SK-N-SH (cell line): ENCODE measurements around the gene KAT5.

Source experiments
- FOXM1 ChIP-seq: IDR thresholded peaks from 2 replicates; pipeline ENCODE4 v1.4.0; 2012; ENCODE audit warnings: low read depth, mild to moderate bottlenecking
- GABPA ChIP-seq: IDR thresholded peaks from 2 replicates; pipeline ENCODE4 v1.4.0; 2012; ENCODE audit warnings: low read depth, mild to moderate bottlenecking
- RAD21 ChIP-seq: IDR thresholded peaks from 2 replicates; pipeline ENCODE4 v1.6.1; 2012; ENCODE audit warnings: mild to moderate bottlenecking, low read length
- RXRA ChIP-seq: IDR thresholded peaks from 2 replicates; pipeline ENCODE4 v1.4.0; 2012; ENCODE audit warnings: low read depth, mild to moderate bottlenecking, borderline replicate concordance
- TAF1 ChIP-seq: IDR thresholded peaks from 2 replicates; pipeline ENCODE4 v1.6.1; 2012; ENCODE audit warnings: low read depth, mild to moderate bottlenecking, low read length, moderate library complexity, borderline replicate concordance
- TCF12 ChIP-seq: IDR thresholded peaks from 2 replicates; pipeline ENCODE4 v1.4.0; 2012
- TF ChIP-seq, protein P1 (sequence below): fragments of 200-600 bp; sonication (generic); IDR thresholded peaks from 2 replicates; pipeline ENCODE4 v1.6.1; 2017; ENCODE audit warnings: antibody characterized with exemption, mild to moderate bottlenecking, moderate library complexity
- TF ChIP-seq, protein P2 (sequence below): IDR thresholded peaks from 2 replicates; pipeline ENCODE4; 2012
- TF ChIP-seq, protein P3 (sequence below): IDR thresholded peaks from 2 replicates; pipeline ENCODE4 v1.4.0; 2012; ENCODE audit warnings: low read depth, borderline replicate concordance
- TF ChIP-seq, protein P4 (sequence below): IDR thresholded peaks from 2 replicates; pipeline ENCODE4 v1.4.0; 2012; ENCODE audit warnings: low read depth
- TF ChIP-seq, protein P5 (sequence below): IDR thresholded peaks from 2 replicates; pipeline ENCODE4 v1.6.1; 2012; ENCODE audit warnings: mild to moderate bottlenecking, low read depth, low read length, moderate library complexity

DNA sequence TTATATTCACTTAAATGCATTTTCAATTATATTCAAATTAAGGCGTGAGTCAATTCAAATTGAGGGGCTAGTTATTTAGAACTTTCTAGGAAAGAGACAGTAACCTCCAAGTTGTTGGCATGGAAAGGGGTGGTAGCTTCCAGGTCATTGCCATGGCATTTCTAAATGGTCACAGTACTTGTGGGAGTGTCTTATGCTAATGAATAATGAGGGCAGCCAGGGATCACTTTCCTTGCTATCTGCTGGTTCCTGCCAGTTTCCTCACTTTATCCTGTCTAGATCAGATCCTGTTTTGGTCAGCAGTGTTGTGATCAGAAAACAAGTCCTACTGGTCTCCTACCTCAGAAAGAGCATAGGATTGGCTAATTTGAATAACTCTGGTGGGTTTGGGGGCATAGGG, 30.3 kb downstream of the KAT5 start:
- no peak for TF ChIP-seq GABPA
- TF ChIP-seq, protein P1, sequence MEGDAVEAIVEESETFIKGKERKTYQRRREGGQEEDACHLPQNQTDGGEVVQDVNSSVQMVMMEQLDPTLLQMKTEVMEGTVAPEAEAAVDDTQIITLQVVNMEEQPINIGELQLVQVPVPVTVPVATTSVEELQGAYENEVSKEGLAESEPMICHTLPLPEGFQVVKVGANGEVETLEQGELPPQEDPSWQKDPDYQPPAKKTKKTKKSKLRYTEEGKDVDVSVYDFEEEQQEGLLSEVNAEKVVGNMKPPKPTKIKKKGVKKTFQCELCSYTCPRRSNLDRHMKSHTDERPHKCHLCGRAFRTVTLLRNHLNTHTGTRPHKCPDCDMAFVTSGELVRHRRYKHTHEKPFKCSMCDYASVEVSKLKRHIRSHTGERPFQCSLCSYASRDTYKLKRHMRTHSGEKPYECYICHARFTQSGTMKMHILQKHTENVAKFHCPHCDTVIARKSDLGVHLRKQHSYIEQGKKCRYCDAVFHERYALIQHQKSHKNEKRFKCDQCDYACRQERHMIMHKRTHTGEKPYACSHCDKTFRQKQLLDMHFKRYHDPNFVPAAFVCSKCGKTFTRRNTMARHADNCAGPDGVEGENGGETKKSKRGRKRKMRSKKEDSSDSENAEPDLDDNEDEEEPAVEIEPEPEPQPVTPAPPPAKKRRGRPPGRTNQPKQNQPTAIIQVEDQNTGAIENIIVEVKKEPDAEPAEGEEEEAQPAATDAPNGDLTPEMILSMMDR, result no peak
- TF ChIP-seq, protein P2, sequence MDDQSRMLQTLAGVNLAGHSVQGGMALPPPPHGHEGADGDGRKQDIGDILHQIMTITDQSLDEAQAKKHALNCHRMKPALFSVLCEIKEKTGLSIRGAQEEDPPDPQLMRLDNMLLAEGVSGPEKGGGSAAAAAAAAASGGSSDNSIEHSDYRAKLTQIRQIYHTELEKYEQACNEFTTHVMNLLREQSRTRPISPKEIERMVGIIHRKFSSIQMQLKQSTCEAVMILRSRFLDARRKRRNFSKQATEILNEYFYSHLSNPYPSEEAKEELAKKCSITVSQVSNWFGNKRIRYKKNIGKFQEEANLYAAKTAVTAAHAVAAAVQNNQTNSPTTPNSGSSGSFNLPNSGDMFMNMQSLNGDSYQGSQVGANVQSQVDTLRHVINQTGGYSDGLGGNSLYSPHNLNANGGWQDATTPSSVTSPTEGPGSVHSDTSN, result no peak
- no peak for TF ChIP-seq RAD21
- no peak for TF ChIP-seq RXRA
- no peak for TF ChIP-seq TCF12
- TF ChIP-seq, protein P3, sequence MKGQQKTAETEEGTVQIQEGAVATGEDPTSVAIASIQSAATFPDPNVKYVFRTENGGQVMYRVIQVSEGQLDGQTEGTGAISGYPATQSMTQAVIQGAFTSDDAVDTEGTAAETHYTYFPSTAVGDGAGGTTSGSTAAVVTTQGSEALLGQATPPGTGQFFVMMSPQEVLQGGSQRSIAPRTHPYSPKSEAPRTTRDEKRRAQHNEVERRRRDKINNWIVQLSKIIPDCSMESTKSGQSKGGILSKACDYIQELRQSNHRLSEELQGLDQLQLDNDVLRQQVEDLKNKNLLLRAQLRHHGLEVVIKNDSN, result no peak
- TF ChIP-seq, protein P4, sequence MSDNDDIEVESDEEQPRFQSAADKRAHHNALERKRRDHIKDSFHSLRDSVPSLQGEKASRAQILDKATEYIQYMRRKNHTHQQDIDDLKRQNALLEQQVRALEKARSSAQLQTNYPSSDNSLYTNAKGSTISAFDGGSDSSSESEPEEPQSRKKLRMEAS, result no peak
- TF ChIP-seq FOXM1, result no peak
- no peak for TF ChIP-seq TAF1
- TF ChIP-seq, protein P5, sequence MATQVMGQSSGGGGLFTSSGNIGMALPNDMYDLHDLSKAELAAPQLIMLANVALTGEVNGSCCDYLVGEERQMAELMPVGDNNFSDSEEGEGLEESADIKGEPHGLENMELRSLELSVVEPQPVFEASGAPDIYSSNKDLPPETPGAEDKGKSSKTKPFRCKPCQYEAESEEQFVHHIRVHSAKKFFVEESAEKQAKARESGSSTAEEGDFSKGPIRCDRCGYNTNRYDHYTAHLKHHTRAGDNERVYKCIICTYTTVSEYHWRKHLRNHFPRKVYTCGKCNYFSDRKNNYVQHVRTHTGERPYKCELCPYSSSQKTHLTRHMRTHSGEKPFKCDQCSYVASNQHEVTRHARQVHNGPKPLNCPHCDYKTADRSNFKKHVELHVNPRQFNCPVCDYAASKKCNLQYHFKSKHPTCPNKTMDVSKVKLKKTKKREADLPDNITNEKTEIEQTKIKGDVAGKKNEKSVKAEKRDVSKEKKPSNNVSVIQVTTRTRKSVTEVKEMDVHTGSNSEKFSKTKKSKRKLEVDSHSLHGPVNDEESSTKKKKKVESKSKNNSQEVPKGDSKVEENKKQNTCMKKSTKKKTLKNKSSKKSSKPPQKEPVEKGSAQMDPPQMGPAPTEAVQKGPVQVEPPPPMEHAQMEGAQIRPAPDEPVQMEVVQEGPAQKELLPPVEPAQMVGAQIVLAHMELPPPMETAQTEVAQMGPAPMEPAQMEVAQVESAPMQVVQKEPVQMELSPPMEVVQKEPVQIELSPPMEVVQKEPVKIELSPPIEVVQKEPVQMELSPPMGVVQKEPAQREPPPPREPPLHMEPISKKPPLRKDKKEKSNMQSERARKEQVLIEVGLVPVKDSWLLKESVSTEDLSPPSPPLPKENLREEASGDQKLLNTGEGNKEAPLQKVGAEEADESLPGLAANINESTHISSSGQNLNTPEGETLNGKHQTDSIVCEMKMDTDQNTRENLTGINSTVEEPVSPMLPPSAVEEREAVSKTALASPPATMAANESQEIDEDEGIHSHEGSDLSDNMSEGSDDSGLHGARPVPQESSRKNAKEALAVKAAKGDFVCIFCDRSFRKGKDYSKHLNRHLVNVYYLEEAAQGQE, result no peak
